Activated B cell treated with CpG ODN at 0.5 μM for 24 hours (primary cell): ENCODE measurements around the gene ARMH1. TPM values are rescaled to one million over a fixed set of nuclear protein-coding genes. Genes with fewer than 3 reads are reported as not detected.

Experiments used
- ATAC-seq: fragments of 200-7000 bp; cut with Tn5 transposase; one replicate; pipeline ENCODE4 v1.10.0; 2021; ENCODE audit warnings: low read depth, mild to moderate bottlenecking, moderate library complexity
- CTCF ChIA-PET: fragments of 350-600 bp; sonication (Branson Sonifier 250); formaldehyde crosslinking; loops from one replicate; lab custom pipeline; 2021; ENCODE audit warnings: antibody characterized with exemption; lab: Charles Lee
- POLR2A ChIA-PET: fragments of 350-600 bp; sonication (Branson Sonifier 250); formaldehyde crosslinking; loops from one replicate; lab custom pipeline; 2021; ENCODE audit warnings: antibody characterized with exemption; lab: Charles Lee
- DNase-seq: peaks from one replicate; pipeline ENCODE4 v3.0.0; 2022
- H3K27ac Mint-ChIP-seq: one replicate; pipeline ENCODE4 v1.8.0; 2020; ENCODE audit warnings: mixed read lengths
- H3K27me3 Mint-ChIP-seq: one replicate; pipeline ENCODE4 v1.8.0; 2021; ENCODE audit warnings: mixed read lengths
- H3K36me3 Mint-ChIP-seq: one replicate; pipeline ENCODE4 v1.8.0; 2021; ENCODE audit warnings: low read depth, mixed read lengths
- H3K4me1 Mint-ChIP-seq: one replicate; pipeline ENCODE4 v1.8.0; 2021; ENCODE audit warnings: mixed read lengths
- H3K4me3 Mint-ChIP-seq: one replicate; pipeline ENCODE4 v1.8.0; 2020; ENCODE audit warnings: mild to moderate bottlenecking, mixed read lengths
- H3K9me3 Mint-ChIP-seq: one replicate; pipeline ENCODE4 v1.8.0; 2020; ENCODE audit warnings: mixed read lengths
- intact Hi-C: fragments of 100-400 bp; cut with micrococcal nuclease; formaldehyde crosslinking; loops from one replicate; pipeline ENCODE4 v1.15.1; 2024
- total RNA-seq: library from RNA; stranded (reverse); gene quantifications from 2 replicates; pipeline ENCODE4 v1.2.3, GENCODE V29; 2022
- TF ChIP-seq, protein P1 (sequence below): fragments of 200-600 bp; IDR thresholded peaks from one replicate; pipeline ENCODE4 v1.8.0; 2022; ENCODE audit warnings: antibody characterized with exemption, mild to moderate bottlenecking

The ARMH1 gene
- total RNA-seq, 1 donor from 2014 or later = 18.1 TPM

GRCh38 chr1:44643721-44644334, 30.7 kb upstream of the ARMH1 start:
- intact Hi-C loops = no loop called here
- no peaks in the 10 kb centered on the region for H3K9me3 Mint-ChIP-seq
- CTCF ChIA-PET = no interaction called here
- no peaks in the 10 kb centered on the region for H3K27me3 Mint-ChIP-seq
- POLR2A ChIA-PET = no interaction called here
- ATAC-seq (no peak), DNase-seq (no peak)
- no peak overlapping the region for H3K4me3 Mint-ChIP-seq
- H3K4me1 Mint-ChIP-seq = no peaks in the 10 kb centered on the region
- no peak overlapping the region for H3K27ac Mint-ChIP-seq
- H3K36me3 Mint-ChIP-seq = peaks cover 92% of the 10 kb centered on the region
- TF ChIP-seq, protein P1, sequence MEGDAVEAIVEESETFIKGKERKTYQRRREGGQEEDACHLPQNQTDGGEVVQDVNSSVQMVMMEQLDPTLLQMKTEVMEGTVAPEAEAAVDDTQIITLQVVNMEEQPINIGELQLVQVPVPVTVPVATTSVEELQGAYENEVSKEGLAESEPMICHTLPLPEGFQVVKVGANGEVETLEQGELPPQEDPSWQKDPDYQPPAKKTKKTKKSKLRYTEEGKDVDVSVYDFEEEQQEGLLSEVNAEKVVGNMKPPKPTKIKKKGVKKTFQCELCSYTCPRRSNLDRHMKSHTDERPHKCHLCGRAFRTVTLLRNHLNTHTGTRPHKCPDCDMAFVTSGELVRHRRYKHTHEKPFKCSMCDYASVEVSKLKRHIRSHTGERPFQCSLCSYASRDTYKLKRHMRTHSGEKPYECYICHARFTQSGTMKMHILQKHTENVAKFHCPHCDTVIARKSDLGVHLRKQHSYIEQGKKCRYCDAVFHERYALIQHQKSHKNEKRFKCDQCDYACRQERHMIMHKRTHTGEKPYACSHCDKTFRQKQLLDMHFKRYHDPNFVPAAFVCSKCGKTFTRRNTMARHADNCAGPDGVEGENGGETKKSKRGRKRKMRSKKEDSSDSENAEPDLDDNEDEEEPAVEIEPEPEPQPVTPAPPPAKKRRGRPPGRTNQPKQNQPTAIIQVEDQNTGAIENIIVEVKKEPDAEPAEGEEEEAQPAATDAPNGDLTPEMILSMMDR = no peak

- CTCF ChIA-PET = no interaction called here
These were observed 29.7 kb upstream of the ARMH1 start for GRCh38 chr1:44644806-44645205.

GRCh38 chr1:44645476-44646244, 28.9 kb upstream of the ARMH1 start:
- intact Hi-C loops = no loop called here
- Mint-ChIP-seq H3K4me1 (no peaks in the 10 kb centered on the region), H3K27ac (no peak overlapping the region)

More at GRCh38 chr1:44644806-44645205, 29.7 kb upstream of the ARMH1 start:
- POLR2A ChIA-PET = no interaction called here
- no peaks in the 10 kb centered on the region for H3K4me1 Mint-ChIP-seq
- DNase-seq = no peak
- no peak for ATAC-seq
- H3K27ac Mint-ChIP-seq = no peak overlapping the region
- no peak overlapping the region for H3K4me3 Mint-ChIP-seq
- intact Hi-C loops = no loop called here
- peaks cover 95% of the 10 kb centered on the region for H3K36me3 Mint-ChIP-seq
- no peaks in the 10 kb centered on the region for H3K9me3 Mint-ChIP-seq
- H3K27me3 Mint-ChIP-seq = no peaks in the 10 kb centered on the region
- TF ChIP-seq, protein P1 = no peak

DNA sequence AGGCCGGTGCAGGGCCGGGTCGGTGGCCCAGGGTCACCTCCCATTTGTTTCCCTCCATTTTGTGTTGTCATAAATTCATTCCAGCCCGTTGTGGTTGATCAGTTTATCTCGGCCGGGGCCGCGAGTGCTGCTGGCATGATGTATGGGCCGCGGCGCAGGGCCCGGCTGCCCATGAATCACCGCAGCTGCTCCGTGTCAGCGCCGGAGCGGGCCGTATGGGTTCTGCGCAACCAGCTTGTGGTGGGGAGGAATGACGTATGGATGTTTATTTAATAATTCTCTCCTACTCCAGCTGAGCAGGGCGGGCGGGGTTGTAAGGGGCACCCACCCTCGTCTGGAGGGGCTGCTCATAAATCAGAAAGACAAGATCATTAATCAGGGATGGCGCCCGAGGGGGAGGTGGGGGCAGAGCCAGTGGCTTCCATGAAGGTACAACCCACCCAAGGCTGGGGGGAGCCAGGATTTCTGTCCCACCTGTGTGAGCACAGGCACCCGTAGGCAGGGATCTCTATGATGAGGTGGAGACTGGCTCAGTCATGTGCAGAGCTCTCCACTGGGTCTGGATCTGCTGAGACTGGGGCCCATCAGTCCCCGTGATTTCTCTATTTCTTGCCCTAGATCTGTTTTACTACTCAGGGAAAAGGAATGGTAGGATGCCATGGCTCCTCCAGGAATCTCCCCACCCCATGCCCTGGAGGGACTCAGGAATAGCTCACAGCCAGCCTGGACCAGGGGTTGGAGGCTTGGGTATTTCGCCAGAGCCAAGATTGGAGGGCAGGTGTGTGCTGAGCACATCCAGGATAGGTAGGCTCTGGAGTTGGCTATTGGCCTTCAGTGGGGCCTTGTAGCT, 28.0 kb upstream of the ARMH1 start:
- H3K36me3 Mint-ChIP-seq = peaks cover 97% of the 10 kb centered on the region
- no peak overlapping the region for H3K4me3 Mint-ChIP-seq
- POLR2A ChIA-PET = interaction anchor here (2.2 kb wide), 1 partner anchor 14 kb away, joined by 13 read pairs; no protein-coding TSS in a partner anchor
- intact Hi-C loops = no loop called here
- CTCF ChIA-PET = no interaction called here
- no peaks in the 10 kb centered on the region for H3K27me3 Mint-ChIP-seq
- H3K4me1 Mint-ChIP-seq = no peaks in the 10 kb centered on the region
- no peaks in the 10 kb centered on the region for H3K9me3 Mint-ChIP-seq
- H3K27ac Mint-ChIP-seq = no peak overlapping the region
- no peak for DNase-seq
- TF ChIP-seq, protein P1 = no peak
- no peak for ATAC-seq

More at GRCh38 chr1:44645476-44646244, 28.9 kb upstream of the ARMH1 start:
- H3K9me3 Mint-ChIP-seq = no peaks in the 10 kb centered on the region
- TF ChIP-seq, protein P1 = no peak
- H3K36me3 Mint-ChIP-seq = peaks cover 97% of the 10 kb centered on the region
- DNase-seq (no peak), ATAC-seq (no peak)
- H3K4me3 Mint-ChIP-seq = no peak overlapping the region
- ChIA-PET POLR2A (no interaction called here), CTCF (no interaction called here)
- no peaks in the 10 kb centered on the region for H3K27me3 Mint-ChIP-seq
